Measurements from ENCODE around the gene BICRA. TPM values are rescaled to one million over a fixed set of nuclear protein-coding genes. Genes with fewer than 3 reads are reported as not detected.

Gene BICRA
- total and polyA plus RNA-seq, 2 of the 8 experiments (the other 6 are each of a cell fraction or from before 2014, with no cell fraction given): 1.5 to 29.2 TPM

DNA sequence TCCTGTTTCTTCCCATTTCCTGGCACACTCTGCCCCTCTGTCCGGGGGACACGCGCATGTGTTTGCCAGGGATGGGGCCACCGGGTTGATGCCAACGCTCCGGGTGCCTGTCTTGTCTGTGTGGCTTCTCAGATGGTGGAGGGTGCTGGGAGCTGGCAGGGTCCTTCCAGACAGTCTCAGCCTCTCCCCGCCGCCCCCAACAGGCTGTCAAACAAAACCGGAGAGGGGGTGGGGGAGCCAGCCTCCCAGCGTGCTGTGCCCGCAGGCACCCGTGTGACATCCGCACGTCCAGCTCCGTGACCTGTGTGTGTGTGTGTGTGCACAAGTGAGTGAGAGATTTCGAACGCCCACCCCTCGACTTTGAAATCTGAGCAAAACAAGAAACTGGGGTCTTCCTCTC, 93.7 kb downstream of the BICRA start:
- no peak for DNase-seq (ENCODE audit: low read depth in 1 of 2, low spot score in 2 of 2)
- Histone ChIP-seq H3K9me3 (ENCODE audit: insufficient read depth in 2 of 2, low read depth in 1 of 2, low read length in 1 of 2) (no peaks in the 10 kb centered on the region), H3K14ac (ENCODE audit: insufficient read length) (no peak overlapping the region), H3K18ac (ENCODE audit: extremely low read depth, low read length) (no peak overlapping the region), H4K8ac (ENCODE audit: extremely low read depth, insufficient read depth, low read length) (no peak overlapping the region; the same call in 1 of the 2 replicates), H2BK5ac (ENCODE audit: low read depth, low read length) (no peak overlapping the region), H4K91ac (replicated peaks; ENCODE audit: insufficient read length, low read length) (no peak overlapping the region), H3K9ac (replicated peaks in 1 of 4; ENCODE audit: extremely low read depth in 1 of 4, low read depth in 3 of 4, low read length in 3 of 4) (no peak overlapping the region), H2BK15ac (ENCODE audit: low read length) (no peak overlapping the region), H2AFZ (ENCODE audit: low read length) (no peak overlapping the region), H3K4ac (replicated peaks; ENCODE audit: insufficient read length, low read depth, low read length) (no peak overlapping the region), H2BK12ac (ENCODE audit: low read depth, low read length) (no peak overlapping the region), H3K36me3 (ENCODE audit: control insufficient read depth in 2 of 4, insufficient read depth in 4 of 4, low read length in 3 of 4) (peaks cover 2 to 23% (median 6%) of the 10 kb centered on the region in 4 experiments; a peak in 6 of 8 replicates), H3K23ac (ENCODE audit: insufficient read length) (no peak overlapping the region), H3K23me2 (ENCODE audit: low read depth, low read length) (no peaks in the 10 kb centered on the region), H2BK20ac (ENCODE audit: low read length) (no peak overlapping the region), H3K79me2 (ENCODE audit: control insufficient read depth in 1 of 2, insufficient read depth in 2 of 2, low read length in 2 of 2) (no peaks in the 10 kb centered on the region), H3K79me1 (ENCODE audit: low read depth, low read length) (no peaks in the 10 kb centered on the region), H3K56ac (replicated peaks; ENCODE audit: insufficient read length, low read depth, low read length) (no peak overlapping the region), H2BK120ac (replicated peaks; ENCODE audit: low read depth, low read length) (no peak overlapping the region), H3K4me1 (replicated peaks in 1 of 4; ENCODE audit: control insufficient read depth in 3 of 4, insufficient read depth in 4 of 4, low read length in 3 of 4) (peaks cover 0 to 2% (median 0%) of the 10 kb centered on the region in 4 experiments; a peak in 1 of 7 replicates), H3K27me3 (replicated peaks in 1 of 4; ENCODE audit: control insufficient read depth in 3 of 4, extremely low read depth in 1 of 4, insufficient read depth in 3 of 4, low read length in 3 of 4) (no peaks in the 10 kb centered on the region), H4K5ac (ENCODE audit: insufficient read length, low read depth, low read length) (no peak overlapping the region), H3K4me2 (ENCODE audit: insufficient read depth in 1 of 2, low read depth in 2 of 2, low read length in 2 of 2) (no peak overlapping the region), H3K27ac (ENCODE audit: low read depth, low read length) (no peak overlapping the region), H2AK5ac (ENCODE audit: low read depth, low read length) (no peak overlapping the region), H3K4me3 (ENCODE audit: extremely low read depth in 1 of 4, insufficient read depth in 2 of 4, low read depth in 3 of 4, low read length in 4 of 4) (no peak overlapping the region), H4K20me1 (replicated peaks in 1 of 2; ENCODE audit: control insufficient read depth in 1 of 2, insufficient read depth in 2 of 2, low read length in 2 of 2) (peaks cover 2 to 3% of the 10 kb centered on the region in 2 experiments)
- WGBS, 2 experiments (ENCODE audit: extremely low coverage in 1 of 2, insufficient coverage in 1 of 2, insufficient read length in 1 of 2, insufficient replicate concordance in 2 of 2, low coverage in 1 of 2, low lambda C conversion rate in 2 of 2, missing lambda C conversion rate in 1 of 2): 91% methylated on average over 10 of the region's 18 CpGs; no CpG with 5 or more reads in 1 of the 2 experiments
- ChIA-PET CTCF (ENCODE audit: partially characterized antibody) (interaction anchor here (0.7 to 24.9 kb wide), 4 partner anchors 10 to 263 kb away, joined by 3 to 436 read pairs (median 16); partner anchors contain the start of gene EHD2), POLR2A (ENCODE audit: partially characterized antibody) (interaction anchor here (1.9 kb wide), 1 partner anchor 43 kb away, joined by 5 read pairs; the partner anchor contains the start of gene NOP53)
- TF ChIP-seq SRF (IDR thresholded peaks at IDR 0.05; ENCODE audit: low read depth, low read length) (no peak), RNF2 (IDR thresholded peaks at IDR 0.05; ENCODE audit: borderline replicate concordance, low read depth, low read length, missing control alignments, poor library complexity, severe bottlenecking) (no peak), HDAC2 (IDR thresholded peaks at IDR 0.05; ENCODE audit: borderline replicate concordance in 1 of 2, low read depth in 2 of 2, low read length in 2 of 2) (no peak), USF2 (IDR thresholded peaks at IDR 0.05; ENCODE audit: low read length) (no peak), CTBP2 (IDR thresholded peaks at IDR 0.05; ENCODE audit: borderline replicate concordance, insufficient read depth, insufficient read length, low read length) (no peak), NANOG (IDR thresholded peaks at IDR 0.05; ENCODE audit: insufficient read depth, low read depth, low read length, poor library complexity, severe bottlenecking) (no peak), HDAC6 (IDR thresholded peaks at IDR 0.05; ENCODE audit: low read depth, low read length) (no peak), EZH2 (IDR thresholded peaks at IDR 0.05; ENCODE audit: low read depth, low read length, severe bottlenecking) (no peak), TBP (IDR thresholded peaks at IDR 0.05; ENCODE audit: low read depth, low read length) (no peak), RBBP5 (IDR thresholded peaks at IDR 0.05; ENCODE audit: borderline replicate concordance, low read depth, low read length) (no peak), ASH2L (IDR thresholded peaks at IDR 0.05; ENCODE audit: low read length) (no peak)
- FAIRE-seq: no peak

Data from H1 (cell line).